Activated CD4-positive, CD25-positive, alpha-beta regulatory T cell treated with anti-CD3 and anti-CD28 coated beads, Interleukin-2, amount 50 U/mL, for 16 hours (primary cell): Measurements from ENCODE around the gene CST5.
"Not testable (repeated sequence)": the region's sequence is repeated elsewhere in the genome, so short reads cannot be mapped to it uniquely, and the experiment has no call there.

ENCODE experiments used
- DNase-seq: peaks from one replicate; pipeline ENCODE4 v3.0.0-alpha.2; 2020; ENCODE audit warnings: low read depth, low spot score

CST5 gene, protein sequence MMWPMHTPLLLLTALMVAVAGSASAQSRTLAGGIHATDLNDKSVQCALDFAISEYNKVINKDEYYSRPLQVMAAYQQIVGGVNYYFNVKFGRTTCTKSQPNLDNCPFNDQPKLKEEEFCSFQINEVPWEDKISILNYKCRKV

GRCh38 chr20:23879328-23879798 lies at the start of gene CST5:
TSS of gene CST5 (minus strand) at chr20:23879748. CDS start at chr20:23879676, 72 bp downstream.
- DNase-seq = no peak

GRCh38 chr20:23928788-23929187 lies 49.2 kb upstream of the CST5 start:
- DNase-seq = no peak

DNA sequence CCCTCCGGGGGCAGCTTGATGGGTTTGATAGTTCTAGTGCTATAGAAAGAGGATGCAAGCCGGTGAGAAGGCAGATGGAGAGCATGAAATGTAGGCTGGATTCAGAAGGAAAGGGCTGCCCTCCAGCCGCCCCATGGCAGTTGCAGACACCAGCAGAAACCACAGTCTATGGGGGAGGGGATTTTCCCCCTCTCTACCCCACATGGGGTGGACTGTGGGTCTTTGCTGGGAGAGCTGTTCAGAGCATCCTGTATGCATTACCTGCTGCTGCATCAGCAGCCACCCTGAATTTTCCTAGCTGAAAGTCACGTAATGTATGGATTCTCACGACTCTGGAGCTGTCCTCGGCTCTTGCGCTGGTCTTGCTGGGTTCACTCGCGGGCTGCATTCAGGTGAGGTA lies 48.8 kb upstream of the CST5 start:
- no peak for DNase-seq

DNA sequence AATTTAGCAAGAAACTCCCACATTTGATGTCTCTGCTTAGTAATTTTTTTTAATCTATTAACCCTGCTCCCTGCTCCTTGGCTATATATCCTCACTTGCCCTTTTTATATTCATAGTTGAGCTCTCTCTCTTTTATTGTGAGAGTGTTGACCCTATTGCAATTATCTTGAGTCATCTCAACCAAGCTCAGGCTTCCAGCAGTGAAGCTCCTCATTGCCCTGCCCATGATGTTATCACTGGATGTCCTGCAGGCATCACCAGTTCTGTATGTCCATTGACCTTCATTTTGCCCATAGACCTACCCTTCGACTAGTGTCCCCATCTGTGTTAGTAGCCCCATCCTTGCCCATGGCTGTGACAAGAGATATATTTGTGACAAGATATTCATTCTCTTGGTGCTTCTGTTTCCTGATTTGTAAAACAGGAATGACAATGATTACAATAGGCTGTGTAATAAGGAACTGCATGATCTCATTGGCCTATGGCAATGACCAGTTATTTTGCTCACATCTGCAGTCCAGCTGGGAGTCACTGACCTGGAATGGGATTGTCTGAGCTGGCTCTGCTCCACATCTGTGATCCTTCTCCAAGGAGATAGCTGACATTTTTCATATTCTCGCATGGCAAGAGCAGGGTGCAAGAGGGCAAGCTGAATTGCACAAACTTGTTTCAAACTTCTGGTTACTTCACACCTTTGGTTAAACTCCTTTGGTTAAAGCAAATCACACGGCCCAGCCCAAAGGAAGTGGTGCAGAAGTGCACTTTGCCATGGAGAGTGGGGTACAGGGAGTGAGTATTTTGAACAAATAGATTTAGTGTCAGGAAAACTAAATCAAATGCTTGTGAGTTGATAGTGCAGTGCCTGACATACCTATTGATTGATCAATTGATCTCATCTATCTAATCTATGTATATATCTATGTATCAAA lies 47.7 kb upstream of the CST5 start:
- DNase-seq = no peak

DNA sequence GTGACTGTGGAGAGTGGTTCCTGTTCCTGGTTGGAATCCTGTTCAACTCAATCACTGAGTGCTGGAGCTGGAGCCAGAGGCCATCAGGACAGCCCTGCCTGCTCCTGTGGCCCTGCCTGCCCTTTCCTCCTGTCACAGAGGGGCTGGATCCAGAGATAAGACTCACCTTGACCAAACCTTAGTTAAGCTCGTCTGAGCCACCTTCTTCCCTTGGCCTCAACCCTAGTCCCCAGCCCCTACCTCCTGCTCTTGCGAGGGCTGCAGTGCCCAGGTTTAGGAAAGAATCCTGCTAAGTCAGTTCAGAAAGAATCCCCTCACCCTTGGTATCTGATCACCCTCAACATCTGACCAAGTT lies 47.0 kb upstream of the CST5 start:
- no peak for DNase-seq

DNA sequence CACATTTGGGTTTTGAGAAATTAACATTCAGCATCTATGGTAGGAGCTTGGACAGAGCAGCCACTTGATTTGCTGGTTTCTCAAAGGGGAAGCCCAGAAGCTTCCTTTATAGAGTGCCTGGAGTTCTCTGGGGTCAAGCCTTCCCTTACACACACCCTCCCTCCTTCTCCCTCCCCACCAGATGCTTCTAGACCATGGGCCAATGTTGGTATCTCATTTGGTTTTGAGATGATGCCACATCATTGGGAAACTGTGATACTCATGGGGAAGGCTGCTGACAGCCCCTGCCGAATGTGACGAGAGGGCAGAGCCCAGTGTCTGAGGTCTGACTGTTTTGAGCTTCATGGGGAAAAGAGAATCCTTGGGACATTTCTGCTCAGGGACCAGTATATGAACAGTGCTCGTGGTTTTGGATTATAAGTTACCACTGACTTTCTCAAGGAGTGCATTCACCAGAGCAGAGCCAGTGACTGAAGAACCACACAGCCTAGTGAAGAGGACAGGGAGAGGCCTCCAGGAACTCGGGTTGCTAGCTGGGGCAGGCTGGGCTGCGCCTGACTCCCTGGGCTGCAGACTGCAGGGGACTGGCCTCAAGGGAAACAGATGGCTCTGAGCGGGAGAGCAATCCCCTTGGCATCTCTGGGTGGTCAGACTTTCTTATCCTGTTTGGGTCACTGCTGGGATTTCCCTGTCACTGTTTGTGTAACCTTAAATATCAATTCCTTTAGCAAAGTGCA lies 46.4 kb upstream of the CST5 start:
- no peak for DNase-seq

DNA sequence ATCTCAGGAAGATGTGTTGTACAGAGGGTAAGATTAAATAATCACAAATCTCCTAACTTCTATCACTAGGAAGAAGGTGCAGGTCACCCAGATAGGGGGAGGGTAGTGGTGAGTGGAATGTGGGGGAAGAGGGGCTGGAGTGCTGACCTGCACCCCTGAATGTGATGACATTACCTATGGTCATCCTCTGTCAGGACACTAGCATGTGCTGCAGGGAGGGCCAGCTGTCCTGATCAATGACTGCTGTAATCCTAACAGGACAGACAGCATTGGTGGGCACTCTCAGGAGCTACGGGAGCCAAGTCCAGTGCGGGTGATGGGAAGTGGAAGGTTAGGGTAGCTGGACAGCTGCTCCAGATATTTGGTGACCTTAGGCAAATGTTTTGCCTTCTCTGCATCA lies 45.2 kb upstream of the CST5 start:
- no peak for DNase-seq

- DNase-seq = no peak
Observed at GRCh38 chr20:23923891-23924435, 44.4 kb upstream of the CST5 start.

GRCh38 chr20:23923311-23923710 lies 43.8 kb upstream of the CST5 start:
- DNase-seq = no peak

- no peak for DNase-seq
Observed at GRCh38 chr20:23920408-23921325, 41.1 kb upstream of the CST5 start.

GRCh38 chr20:23918896-23919295 lies 39.3 kb upstream of the CST5 start:
- no peak for DNase-seq

- DNase-seq = no peak
Observed at GRCh38 chr20:23918101-23918862, 38.7 kb upstream of the CST5 start.

DNA sequence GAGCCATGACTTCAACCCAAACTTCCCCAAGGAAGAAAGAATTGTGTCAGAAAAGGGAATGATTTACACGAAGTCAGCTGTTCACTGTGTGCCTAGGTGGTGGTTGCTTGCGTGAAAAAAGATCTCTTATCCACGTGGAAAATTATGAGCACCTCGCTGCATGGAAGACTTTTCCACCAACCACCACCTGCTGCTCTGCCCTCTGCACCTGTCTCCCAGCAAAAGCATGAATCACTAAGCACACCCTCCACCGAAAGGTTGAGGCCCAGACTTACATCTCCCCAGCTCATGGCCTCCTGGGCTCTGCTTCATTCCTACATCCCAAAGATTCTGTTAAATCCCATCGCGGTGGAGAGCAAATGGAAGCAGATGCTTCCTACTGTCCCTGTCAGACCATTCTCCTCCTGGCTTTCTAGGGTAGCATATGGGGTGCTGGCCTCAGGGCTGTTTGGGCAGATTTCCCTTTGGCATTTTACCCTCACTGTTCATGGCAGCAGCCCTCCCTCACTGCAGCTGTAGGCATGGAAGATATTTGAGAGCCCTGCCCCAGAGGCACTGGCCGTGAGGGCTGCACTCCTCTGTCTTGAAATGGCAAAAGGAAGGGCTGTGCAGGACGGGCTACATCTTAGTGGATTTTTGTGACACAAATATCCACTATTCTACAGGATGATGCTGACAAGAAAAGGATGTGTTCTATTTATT lies 37.6 kb upstream of the CST5 start:
- DNase-seq = no peak

DNA sequence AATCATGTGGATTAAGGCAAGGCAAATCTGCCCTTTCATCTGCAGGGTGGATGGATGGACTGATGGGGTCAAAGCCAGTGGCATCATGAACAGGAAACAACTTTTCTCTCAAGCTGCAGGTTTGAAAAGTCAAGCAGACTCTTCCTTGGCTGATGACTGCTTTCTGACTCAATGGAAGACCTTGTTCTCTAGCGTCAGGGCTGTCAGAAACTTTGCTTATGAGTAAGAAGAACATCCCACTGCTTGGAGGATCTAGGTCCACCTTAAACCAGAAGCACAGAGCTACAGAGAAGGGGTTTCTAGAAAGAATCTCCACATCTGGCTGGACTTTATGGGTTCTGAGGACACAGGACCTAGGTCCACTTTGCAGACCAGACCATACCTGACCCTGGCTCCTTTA lies 36.3 kb upstream of the CST5 start:
- no peak for DNase-seq

GRCh38 chr20:23914469-23914868 lies 34.9 kb upstream of the CST5 start:
- not testable (repeated sequence) for DNase-seq

DNA sequence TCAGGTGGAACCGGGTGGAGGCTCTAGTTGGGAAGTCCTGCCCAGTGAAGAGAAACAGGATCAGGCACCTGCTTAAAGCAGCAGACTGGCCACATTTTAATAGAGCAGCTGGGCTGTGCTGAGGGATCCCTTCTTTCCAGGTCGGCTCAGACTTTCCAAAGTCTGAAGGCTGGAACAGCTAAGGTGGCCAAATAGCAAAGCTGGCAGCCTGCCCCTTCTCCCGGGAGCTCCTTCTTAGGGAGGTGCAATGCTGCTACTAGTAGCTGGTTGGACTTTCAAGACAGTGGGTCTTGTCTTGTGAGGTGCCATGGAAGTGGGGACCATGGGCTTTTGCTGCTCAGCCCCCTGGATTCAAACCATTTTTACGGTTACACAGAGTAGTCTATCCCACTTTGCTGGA lies 30.7 kb upstream of the CST5 start:
- DNase-seq = no peak

DNA sequence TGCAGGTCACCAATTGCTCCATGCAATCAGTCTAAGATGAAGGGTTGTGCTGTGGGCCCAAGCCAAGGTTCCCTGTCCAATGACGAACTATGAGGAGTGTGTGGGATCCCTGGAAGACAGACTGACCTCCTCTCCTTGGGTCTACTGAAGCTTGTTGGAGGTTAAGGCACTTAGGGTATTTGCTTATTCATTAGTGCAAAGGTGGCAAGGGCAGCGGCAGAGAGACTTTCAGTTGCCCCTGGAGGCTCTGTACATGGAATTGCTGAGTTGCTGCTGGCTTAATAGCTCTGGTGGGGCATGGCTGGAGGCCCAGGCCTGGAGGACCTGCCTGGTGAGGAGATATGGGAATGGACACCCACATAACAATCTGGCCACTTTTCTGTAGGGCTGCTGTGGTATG lies 29.8 kb upstream of the CST5 start:
- DNase-seq = no peak

DNA sequence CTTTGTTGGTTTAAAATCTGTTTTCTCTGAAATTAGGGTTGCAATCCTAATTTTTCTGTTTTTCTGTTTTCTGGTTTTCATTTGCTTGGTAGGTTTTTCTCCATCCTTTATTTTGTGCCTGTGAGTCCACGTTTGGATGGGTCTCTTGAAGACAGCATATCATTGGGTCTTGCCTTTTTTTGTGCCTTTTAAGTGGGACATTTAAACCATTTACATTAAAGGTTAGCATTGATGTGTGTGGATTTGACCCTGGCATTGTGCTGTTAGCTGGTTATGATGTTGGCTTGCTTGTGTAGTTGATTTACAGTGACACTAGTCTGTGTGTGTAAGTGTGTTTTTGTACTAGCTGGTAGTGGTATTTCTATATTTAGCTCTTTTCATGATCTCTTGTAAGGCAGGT lies 28.0 kb upstream of the CST5 start:
- no peak for DNase-seq

- DNase-seq = not testable (repeated sequence)
Observed at GRCh38 chr20:23902396-23902795, 22.8 kb upstream of the CST5 start.

GRCh38 chr20:23890867-23891266 lies 11.3 kb upstream of the CST5 start:
- DNase-seq = not testable (repeated sequence)
